LNCAP (cell line): Measurements from ENCODE around the gene PLCL1.

ENCODE experiments used
- CTCF ChIP-seq: fragments of 450-650 bp; IDR thresholded peaks from 2 replicates; pipeline ENCODE4 v1.5.1; 2017; ENCODE audit warnings: mild to moderate bottlenecking

Gene PLCL1

GRCh38 chr2:198040835-198041234, 236.4 kb downstream of the PLCL1 start:
- TF ChIP-seq CTCF = no peak

GRCh38 chr2:198042189-198042588, 237.8 kb downstream of the PLCL1 start:
- TF ChIP-seq CTCF = no peak

GRCh38 chr2:198044777-198045176, 240.4 kb downstream of the PLCL1 start:
- TF ChIP-seq CTCF = no peak

- TF ChIP-seq CTCF = no peak
Measured at GRCh38 chr2:198045227-198045626, 240.8 kb downstream of the PLCL1 start.

- no peak for TF ChIP-seq CTCF
Measured at GRCh38 chr2:198052741-198053140, 248.3 kb downstream of the PLCL1 start.

GRCh38 chr2:198053148-198053547, 248.8 kb downstream of the PLCL1 start:
- no peak for TF ChIP-seq CTCF

GRCh38 chr2:198053776-198054175, 249.4 kb downstream of the PLCL1 start:
- no peak for TF ChIP-seq CTCF

- TF ChIP-seq CTCF = peak; percentile 39; the same call in 1 of the 2 replicates
Measured at GRCh38 chr2:198054299-198054698, 249.9 kb downstream of the PLCL1 start.
